ENCODE data around the gene TUBA1B. TPM values are rescaled to one million over a fixed set of nuclear protein-coding genes. Genes with fewer than 3 reads are reported as not detected.

Gene TUBA1B
- total and polyA plus RNA-seq, 2 of the 13 experiments (the other 11 are each of a cell fraction or from before 2014, with no cell fraction given) = 1,275 to 1,353 TPM

GRCh38 chr12:49110464-49111155 is 20.6 kb downstream of the TUBA1B start, which contains the start of gene LMBR1L (continued):
- no peak for TF ChIP-seq STAT6 (CRISPR knock-in tag; IDR thresholded peaks at IDR 0.05; ENCODE audit: borderline replicate concordance)
- peak; percentile 76 for TF ChIP-seq PHF8 (CRISPR knock-in tag; IDR thresholded peaks at IDR 0.05)
- TF ChIP-seq ZNF747 (CRISPR knock-in tag; IDR thresholded peaks at IDR 0.05; ENCODE audit: borderline replicate concordance) = peak; percentile 54; the same call in 1 of the 2 replicates
- TF ChIP-seq ZNF703 (CRISPR knock-in tag; IDR thresholded peaks at IDR 0.05; ENCODE audit: borderline replicate concordance) = no peak
- TF ChIP-seq ZNF3 (CRISPR knock-in tag; IDR thresholded peaks at IDR 0.05) = no peak
- TF ChIP-seq ARHGAP35 (CRISPR knock-in tag; IDR thresholded peaks at IDR 0.05; ENCODE audit: borderline replicate concordance) = no peak
- no peak for TF ChIP-seq MAFG (CRISPR knock-in tag; IDR thresholded peaks at IDR 0.05)
- no peak for TF ChIP-seq ZNF318 (CRISPR knock-in tag; IDR thresholded peaks at IDR 0.05)
- no peak for TF ChIP-seq CREBL2 (CRISPR knock-in tag; IDR thresholded peaks at IDR 0.05; ENCODE audit: borderline replicate concordance)
- no peak for TF ChIP-seq BRCA1 (CRISPR knock-in tag; IDR thresholded peaks at IDR 0.05)
- peak; percentile 94 for TF ChIP-seq NFYB (CRISPR knock-in tag; IDR thresholded peaks at IDR 0.05)
- TF ChIP-seq ZNF337 (CRISPR knock-in tag; IDR thresholded peaks at IDR 0.05; ENCODE audit: borderline replicate concordance, low read depth) = no peak
- TF ChIP-seq ZFP36L1 (CRISPR knock-in tag; IDR thresholded peaks at IDR 0.05) = no peak
- no peak for TF ChIP-seq ZBTB14 (CRISPR knock-in tag; IDR thresholded peaks at IDR 0.05)
- no peak for TF ChIP-seq JDP2 (CRISPR knock-in tag; IDR thresholded peaks at IDR 0.05; ENCODE audit: borderline replicate concordance)
